ENCODE results near the gene MED13L. TPM values are rescaled to one million over a fixed set of nuclear protein-coding genes. Genes with fewer than 3 reads are reported as not detected.

MED13L gene
- total RNA-seq, 1 experiment from 2014 or later, result 80.5 TPM

DNA sequence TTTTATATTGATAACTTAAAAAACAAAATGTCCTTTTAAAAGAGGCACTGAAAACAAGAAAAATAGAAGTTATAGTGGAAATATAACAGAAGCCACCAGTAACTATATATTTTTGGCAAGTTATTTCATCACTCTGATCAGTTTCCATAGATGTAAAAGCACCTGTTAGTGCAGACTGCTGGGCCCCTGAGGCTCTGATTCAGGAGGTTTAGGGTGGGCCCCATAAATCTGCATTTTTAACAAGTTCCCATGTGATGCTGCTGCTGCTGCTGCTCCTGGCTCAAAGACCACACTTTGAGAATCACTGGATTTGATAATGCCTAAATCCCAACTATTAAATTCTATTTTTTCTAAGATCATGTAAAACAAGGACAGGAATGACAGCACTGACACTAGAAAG lies 251.1 kb downstream of the MED13L start:
- Mint-ChIP-seq H3K9me3 (0 out of 2 replicates have a peak, but pooled peaks cover 6% of the 10 kb centered on the region), H3K4me1 (peaks cover 24% of the 10 kb centered on the region), H3K27me3 (ENCODE audit: low read depth) (no peaks in the 10 kb centered on the region), H3K36me3 (peaks cover 8% of the 10 kb centered on the region; the same call in 1 of the 2 replicates), H3K27ac (no peak overlapping the region), H3K4me3 (no peak overlapping the region)
- ChIA-PET POLR2A (no interaction called here), CTCF (no interaction called here)
- TF ChIP-seq EMX1 (CRISPR knock-in tag; IDR thresholded peaks at IDR 0.05) (no peak), SOX15 (CRISPR knock-in tag; IDR thresholded peaks at IDR 0.05) (no peak), CTCF (IDR thresholded peaks at IDR 0.05) (no peak), NFE2L1 (CRISPR knock-in tag; IDR thresholded peaks at IDR 0.05) (no peak), CREM (CRISPR knock-in tag; IDR thresholded peaks at IDR 0.05) (no peak)
- TF ChIP-seq, protein P1, sequence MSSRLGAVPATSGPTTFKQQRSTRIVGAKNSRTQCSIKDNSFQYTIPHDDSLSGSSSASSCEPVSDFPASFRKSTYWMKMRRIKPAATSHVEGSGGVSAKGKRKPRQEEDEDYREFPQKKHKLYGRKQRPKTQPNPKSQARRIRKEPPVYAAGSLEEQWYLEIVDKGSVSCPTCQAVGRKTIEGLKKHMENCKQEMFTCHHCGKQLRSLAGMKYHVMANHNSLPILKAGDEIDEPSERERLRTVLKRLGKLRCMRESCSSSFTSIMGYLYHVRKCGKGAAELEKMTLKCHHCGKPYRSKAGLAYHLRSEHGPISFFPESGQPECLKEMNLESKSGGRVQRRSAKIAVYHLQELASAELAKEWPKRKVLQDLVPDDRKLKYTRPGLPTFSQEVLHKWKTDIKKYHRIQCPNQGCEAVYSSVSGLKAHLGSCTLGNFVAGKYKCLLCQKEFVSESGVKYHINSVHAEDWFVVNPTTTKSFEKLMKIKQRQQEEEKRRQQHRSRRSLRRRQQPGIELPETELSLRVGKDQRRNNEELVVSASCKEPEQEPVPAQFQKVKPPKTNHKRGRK (CRISPR knock-in tag; IDR thresholded peaks at IDR 0.05; ENCODE audit: borderline replicate concordance), result no peak
- TF ChIP-seq, protein P2, sequence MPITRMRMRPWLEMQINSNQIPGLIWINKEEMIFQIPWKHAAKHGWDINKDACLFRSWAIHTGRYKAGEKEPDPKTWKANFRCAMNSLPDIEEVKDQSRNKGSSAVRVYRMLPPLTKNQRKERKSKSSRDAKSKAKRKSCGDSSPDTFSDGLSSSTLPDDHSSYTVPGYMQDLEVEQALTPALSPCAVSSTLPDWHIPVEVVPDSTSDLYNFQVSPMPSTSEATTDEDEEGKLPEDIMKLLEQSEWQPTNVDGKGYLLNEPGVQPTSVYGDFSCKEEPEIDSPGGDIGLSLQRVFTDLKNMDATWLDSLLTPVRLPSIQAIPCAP (CRISPR knock-in tag; IDR thresholded peaks at IDR 0.05), result no peak
- DNase-seq (ENCODE audit: low spot score) (no peak), ATAC-seq (no peak)

- POLR2A ChIA-PET, result no interaction called here
- H3K27me3 Mint-ChIP-seq (ENCODE audit: low read depth), result no peaks in the 10 kb centered on the region
- CTCF ChIA-PET, result no interaction called here
- no peak overlapping the region for H3K27ac Mint-ChIP-seq
- TF ChIP-seq NFYB (CRISPR knock-in tag; conservative IDR thresholded peaks at IDR 0.05; ENCODE audit: low read depth) (no peak), TP53 (CRISPR knock-in tag; IDR thresholded peaks at IDR 0.05) (no peak), SMAD4 (CRISPR knock-in tag; IDR thresholded peaks at IDR 0.05) (no peak), E2F5 (CRISPR knock-in tag; IDR thresholded peaks at IDR 0.05) (no peak), ZNF416 (CRISPR knock-in tag; IDR thresholded peaks at IDR 0.05) (no peak), TEAD4 (CRISPR knock-in tag; IDR thresholded peaks at IDR 0.05) (no peak), IRF2 (CRISPR knock-in tag; IDR thresholded peaks at IDR 0.05; ENCODE audit: borderline replicate concordance, low read depth) (no peak), ZBTB21 (CRISPR knock-in tag; IDR thresholded peaks at IDR 0.05; ENCODE audit: borderline replicate concordance) (no peak), CREB1 (CRISPR knock-in tag; IDR thresholded peaks at IDR 0.05) (no peak), FOXJ3 (CRISPR knock-in tag; IDR thresholded peaks at IDR 0.05; ENCODE audit: borderline replicate concordance) (no peak), ZNF317 (CRISPR knock-in tag; IDR thresholded peaks at IDR 0.05; ENCODE audit: borderline replicate concordance, low read depth) (no peak)
- TF ChIP-seq, protein P3, sequence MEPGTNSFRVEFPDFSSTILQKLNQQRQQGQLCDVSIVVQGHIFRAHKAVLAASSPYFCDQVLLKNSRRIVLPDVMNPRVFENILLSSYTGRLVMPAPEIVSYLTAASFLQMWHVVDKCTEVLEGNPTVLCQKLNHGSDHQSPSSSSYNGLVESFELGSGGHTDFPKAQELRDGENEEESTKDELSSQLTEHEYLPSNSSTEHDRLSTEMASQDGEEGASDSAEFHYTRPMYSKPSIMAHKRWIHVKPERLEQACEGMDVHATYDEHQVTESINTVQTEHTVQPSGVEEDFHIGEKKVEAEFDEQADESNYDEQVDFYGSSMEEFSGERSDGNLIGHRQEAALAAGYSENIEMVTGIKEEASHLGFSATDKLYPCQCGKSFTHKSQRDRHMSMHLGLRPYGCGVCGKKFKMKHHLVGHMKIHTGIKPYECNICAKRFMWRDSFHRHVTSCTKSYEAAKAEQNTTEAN (CRISPR knock-in tag; IDR thresholded peaks at IDR 0.05), result no peak
- ATAC-seq (no peak), DNase-seq (ENCODE audit: low spot score) (no peak)
- 0 out of 2 replicates have a peak, but pooled peaks cover 2% of the 10 kb centered on the region for H3K36me3 Mint-ChIP-seq
- H3K9me3 Mint-ChIP-seq, result no peaks in the 10 kb centered on the region
- H3K4me3 Mint-ChIP-seq, result no peak overlapping the region
- peaks cover 20% of the 10 kb centered on the region for H3K4me1 Mint-ChIP-seq
Observed at GRCh38 chr12:116024769-116025168, 252.7 kb downstream of the MED13L start.

Data from WTC11 (cell line).